Activated CD8-positive, alpha-beta memory T cell treated with anti-CD3 and anti-CD28 coated beads for 36 hours (primary cell): ENCODE results near the gene SPCS1. TPM values are rescaled to one million over a fixed set of nuclear protein-coding genes. Genes with fewer than 3 reads are reported as not detected.

ENCODE experiments used
- CTCF ChIA-PET: fragments of 350-600 bp; sonication (Branson Sonifier 250); formaldehyde crosslinking; loops from one replicate; lab custom pipeline; 2021; ENCODE audit warnings: antibody characterized with exemption; lab: Charles Lee
- POLR2A ChIA-PET: fragments of 350-600 bp; sonication (Branson Sonifier 250); formaldehyde crosslinking; loops from one replicate; lab custom pipeline; 2021; ENCODE audit warnings: antibody characterized with exemption; lab: Charles Lee
- total RNA-seq, 2 experiments: library from RNA; stranded (reverse); gene quantifications; one replicate each; pipeline ENCODE4 v1.2.3, GENCODE V29; 2021

Gene SPCS1
- total RNA-seq, 2 experiments from 2014 or later, result 148 to 154 TPM

DNA sequence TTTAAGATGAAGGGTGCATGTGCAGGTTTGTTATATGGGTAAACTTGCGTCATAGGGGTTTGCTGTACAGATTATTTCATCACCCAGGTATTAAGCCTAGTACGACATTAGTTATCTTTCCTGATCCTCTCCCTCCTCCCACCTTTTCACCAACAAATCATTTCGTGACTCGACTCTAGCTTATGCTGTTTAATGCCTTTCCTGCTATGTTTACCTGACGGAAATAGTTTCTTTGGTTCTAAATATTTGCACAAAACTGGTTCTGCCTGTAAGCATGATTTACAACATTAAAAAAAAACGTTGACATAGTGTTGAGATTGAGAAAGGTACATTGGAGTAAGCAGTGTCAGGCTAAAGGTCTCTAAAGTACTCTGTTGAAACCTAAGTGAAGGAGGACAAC is 17.6 kb upstream of the SPCS1 start:
- ChIA-PET CTCF (interaction anchor here (1.4 kb wide), 1 partner anchor 17 kb away, joined by 3 read pairs; no protein-coding TSS in a partner anchor), POLR2A (no interaction called here)

- ChIA-PET CTCF (no interaction called here), POLR2A (interaction anchor here (1.7 kb wide), 1 partner anchor 16 kb away, joined by 7 read pairs; the partner anchor contains the start of gene GLT8D1)
Observed at GRCh38 chr3:52689151-52689550, 16.8 kb upstream of the SPCS1 start.

- ChIA-PET POLR2A (no interaction called here), CTCF (interaction anchor here (0.6 kb wide), 1 partner anchor 353 kb away, joined by 3 read pairs; no protein-coding TSS in a partner anchor)
Observed at GRCh38 chr3:52690560-52690959, 15.3 kb upstream of the SPCS1 start.

DNA sequence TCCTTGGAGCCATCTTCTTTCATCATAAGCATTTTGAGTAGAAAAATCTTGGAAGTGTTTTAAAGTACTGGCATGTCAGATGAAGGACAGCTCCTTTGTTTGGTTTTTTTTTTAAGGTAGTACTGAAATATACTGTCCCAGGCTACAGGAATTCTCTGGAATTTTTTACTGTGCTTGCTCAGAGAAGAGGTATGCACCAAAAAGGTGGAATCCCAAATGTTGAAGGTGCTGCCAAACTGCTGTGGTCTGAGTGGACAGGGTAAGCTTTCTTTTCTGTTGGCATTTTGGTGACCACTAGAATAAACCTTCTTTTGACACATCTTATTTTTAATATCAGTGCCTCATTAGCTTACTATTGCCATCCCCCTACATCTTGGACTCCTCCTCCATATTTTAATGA is 12.8 kb upstream of the SPCS1 start:
- CTCF ChIA-PET, result interaction anchor here (0.8 to 1.1 kb wide), 2 partner anchors 36 to 341 kb away, joined by 3 read pairs; no protein-coding TSS in a partner anchor

DNA sequence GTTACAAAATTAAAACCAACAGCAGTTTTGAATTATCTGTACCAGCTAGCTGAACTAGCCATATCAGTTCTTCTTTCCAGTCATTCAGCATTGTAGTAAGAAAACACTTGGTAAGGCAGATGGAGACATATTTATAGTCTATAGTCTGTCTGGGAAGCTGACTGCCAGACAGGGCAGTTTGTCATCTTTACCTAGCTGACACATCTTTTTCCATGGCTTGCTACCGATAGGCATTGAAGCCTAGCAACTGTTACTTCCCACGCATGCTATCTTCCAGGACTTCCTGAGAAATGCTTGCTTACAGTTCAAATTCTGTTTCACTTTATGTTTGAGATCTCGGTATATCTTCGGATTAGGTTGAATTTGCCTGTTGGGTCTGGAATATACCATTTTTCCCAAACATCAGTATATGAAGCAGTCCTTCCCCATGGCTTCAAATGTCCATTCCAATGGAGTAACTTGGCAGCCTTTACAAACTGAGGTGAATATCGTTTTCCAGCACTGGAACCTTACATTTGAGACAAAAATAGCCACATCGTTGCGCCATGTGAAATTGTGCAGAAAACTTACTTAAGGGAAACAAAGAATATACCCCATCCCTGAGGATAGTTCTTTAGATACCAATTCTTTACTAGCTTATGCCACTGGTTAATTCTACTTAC is 11.2 kb upstream of the SPCS1 start:
- ChIA-PET POLR2A (no interaction called here), CTCF (no interaction called here)

More for the DNA sequence above, 12.8 kb upstream of the SPCS1 start:
- POLR2A ChIA-PET, result interaction anchor here (0.6 to 1.0 kb wide), 4 partner anchors 10 to 131 kb away, joined by 3 read pairs; no protein-coding TSS in a partner anchor

DNA sequence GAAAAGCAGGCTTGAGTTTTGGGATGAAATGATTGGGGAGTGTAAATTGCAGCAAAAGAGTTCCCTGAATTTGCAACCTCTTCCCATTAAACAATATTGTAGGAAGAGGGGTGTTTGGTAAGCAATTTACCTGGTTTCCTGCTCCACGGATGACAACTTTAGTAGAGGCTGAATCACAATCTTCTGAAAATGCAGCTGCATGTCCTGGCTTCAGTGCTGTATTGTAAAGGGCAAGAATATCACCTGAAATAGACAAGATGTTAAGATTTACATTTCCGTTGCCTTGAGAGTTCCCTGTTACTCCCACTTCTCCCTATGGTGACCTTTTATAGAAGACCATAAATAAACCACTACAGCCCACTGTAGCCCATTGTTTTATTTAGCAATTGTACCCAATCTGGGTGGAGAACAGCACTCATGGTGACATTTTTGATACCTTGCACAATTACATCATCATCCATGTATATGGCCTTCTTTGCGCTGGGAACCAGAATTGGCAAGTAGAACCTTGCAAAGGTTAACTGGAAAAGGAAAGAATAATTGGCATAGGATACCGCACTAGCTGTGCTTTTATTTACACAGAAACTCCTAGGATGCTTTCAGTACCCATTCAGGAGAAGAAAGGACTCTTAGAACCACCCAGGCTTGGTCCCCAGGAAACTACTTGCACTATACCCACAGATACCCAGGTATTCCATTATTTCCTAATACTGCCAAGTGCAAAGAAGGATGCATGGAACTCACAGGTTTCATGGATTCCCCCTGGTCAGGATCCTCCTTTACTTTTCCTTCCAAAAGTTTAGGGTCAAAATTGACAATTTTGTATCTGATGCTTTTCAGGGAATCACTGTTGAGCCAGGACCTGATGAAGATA is 9.9 kb upstream of the SPCS1 start:
- ChIA-PET POLR2A (no interaction called here), CTCF (no interaction called here)

DNA sequence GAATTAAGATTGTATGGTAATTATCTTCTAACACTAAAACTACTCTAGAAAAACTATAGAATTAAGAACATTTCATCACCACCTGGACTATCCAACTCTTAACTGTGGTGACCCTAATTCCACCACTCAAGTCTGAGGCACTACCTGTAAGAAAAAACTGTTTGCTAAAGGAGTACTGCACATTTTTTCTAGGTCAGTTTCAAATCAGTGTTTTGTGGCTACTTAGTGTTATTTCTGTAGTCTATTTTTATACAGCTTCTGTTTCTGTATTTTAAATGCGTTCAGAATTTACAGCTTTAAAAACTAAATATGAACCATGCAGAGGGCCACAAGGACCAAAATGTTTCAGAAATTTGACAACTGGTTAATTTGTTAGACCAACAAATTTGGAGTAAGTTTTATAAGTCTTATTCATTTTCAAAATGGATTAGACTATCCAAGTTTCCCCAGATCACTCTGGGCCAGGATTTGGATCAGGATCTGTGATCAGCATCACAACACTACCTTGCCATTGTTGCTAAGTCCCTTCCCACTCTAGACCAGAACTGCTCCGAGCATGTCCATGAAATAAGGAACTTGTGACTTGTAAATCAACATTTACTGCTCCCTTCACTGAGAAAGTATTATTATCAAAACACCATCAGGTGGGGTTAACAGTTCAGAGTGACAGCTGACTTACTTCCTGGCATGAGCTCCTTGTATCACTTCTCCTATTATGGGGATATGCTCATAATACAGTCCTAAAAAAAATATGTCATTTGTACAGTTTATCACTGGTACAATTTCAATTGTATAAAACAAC is 8.9 kb upstream of the SPCS1 start:
- POLR2A ChIA-PET, result no interaction called here
- CTCF ChIA-PET, result no interaction called here

DNA sequence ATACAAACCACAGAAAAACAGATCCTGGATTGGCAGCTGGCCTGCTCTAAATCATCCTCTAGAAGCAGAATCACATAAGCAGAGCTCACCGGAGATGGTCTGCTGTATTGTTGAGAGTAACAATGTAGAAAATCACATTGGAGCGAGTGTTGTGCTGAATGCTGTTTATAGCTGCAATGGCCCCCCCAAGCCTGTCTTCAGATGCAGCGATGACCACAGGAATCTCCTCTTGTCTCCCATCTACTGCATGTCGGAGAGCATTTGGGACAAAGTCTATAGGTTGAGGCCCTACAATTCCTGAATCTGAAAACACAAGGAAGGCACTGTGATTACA is 8.3 kb upstream of the SPCS1 start:
- ChIA-PET CTCF (no interaction called here), POLR2A (no interaction called here)

- POLR2A ChIA-PET, result interaction anchor here (0.6 kb wide), 1 partner anchor 194 kb away, joined by 4 read pairs; no protein-coding TSS in a partner anchor
- CTCF ChIA-PET, result no interaction called here
Observed at GRCh38 chr3:52703341-52703740, 2.6 kb upstream of the SPCS1 start.

DNA sequence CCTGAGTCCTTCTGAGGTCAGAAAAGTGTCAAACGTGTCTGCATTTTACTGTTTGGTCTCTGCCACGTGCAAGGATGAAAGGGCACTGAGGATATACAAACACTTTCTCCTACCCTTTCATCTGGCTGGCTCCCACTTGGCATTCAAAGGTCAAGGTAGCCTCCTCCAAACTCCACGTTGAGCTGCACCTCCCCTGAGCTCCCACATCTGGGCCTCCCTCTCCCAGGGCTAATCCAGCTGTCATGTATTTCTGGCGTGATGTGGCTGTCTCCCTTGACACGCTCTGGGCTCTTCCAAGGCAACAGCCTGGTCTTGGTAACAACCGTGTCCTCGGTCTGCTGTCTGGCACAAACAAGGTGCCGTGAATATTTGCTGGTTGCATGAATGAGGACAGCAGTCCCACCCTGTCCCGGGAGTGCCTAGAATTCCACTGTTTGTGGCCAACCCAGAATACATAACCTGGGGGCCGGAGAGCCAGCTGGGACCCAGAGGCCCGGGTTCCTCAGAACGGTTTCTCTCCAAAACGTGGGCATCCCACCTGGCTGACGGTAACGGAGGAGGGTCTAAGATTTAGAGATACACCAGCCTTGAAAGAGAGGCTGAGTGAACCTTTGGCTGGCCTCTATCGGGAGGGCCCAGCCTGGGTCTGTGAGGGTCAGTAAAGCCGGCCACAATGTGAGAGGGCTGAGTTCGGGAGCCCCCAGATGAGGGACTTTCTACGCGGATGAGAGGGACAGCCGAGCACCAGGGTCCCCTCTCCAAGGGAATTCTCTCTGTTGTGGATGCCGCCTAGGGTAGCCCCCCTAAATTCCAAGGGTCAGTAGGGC is 1.1 kb upstream of the SPCS1 start:
- POLR2A ChIA-PET, result interaction anchor here (0.6 to 1.3 kb wide), 3 partner anchors 12 to 169 kb away, joined by 3 to 7 read pairs (median 3); partner anchors contain the start of gene UQCC5
- CTCF ChIA-PET, result interaction anchor here (0.9 to 1.0 kb wide), 2 partner anchors 17 to 24 kb away, joined by 3 read pairs; no protein-coding TSS in a partner anchor

DNA sequence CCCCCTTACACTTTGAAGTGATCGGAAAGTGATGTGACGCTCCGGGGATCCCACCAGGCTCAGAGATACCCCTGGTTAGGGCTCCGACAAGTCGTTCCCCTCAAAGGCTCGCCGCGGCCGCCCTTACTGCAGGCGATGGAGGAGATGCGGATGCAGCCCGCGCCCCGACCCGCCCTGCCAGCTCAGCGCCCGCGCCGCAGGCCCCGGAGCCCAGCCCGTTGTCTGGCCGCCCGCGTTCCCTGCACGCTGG is 543 bp upstream of the SPCS1 start:
- ChIA-PET POLR2A (interaction anchor here (0.6 to 1.3 kb wide), 4 partner anchors 13 to 192 kb away, joined by 3 to 7 read pairs (median 4); partner anchors contain the start of genes STIMATE and UQCC5), CTCF (interaction anchor here (0.9 to 1.0 kb wide), 2 partner anchors 17 to 24 kb away, joined by 3 read pairs; no protein-coding TSS in a partner anchor)

- CTCF ChIA-PET, result no interaction called here
- POLR2A ChIA-PET, result no interaction called here
Observed at GRCh38 chr3:52707585-52707984, 1.7 kb downstream of the SPCS1 start.

DNA sequence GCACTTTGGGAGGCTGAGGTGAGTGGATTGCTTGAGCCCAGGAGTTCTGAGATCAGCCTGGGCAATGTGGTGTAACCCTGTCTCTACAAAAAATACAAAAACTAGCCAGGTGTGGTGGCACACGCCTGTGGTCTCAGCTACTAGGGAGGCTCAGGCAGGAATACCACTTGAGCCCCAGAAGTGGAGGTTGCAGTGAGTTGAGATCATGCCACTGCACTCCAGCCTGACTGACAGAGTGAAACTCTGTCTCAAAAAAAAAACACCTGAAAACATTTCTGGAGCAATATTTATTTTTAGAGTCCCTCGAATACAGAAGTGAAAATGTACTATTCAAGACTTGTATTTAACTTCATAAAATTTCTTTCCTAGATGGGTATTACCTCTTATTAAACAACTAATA is 4.6 kb downstream of the SPCS1 start:
- CTCF ChIA-PET, result no interaction called here
- POLR2A ChIA-PET, result no interaction called here

DNA sequence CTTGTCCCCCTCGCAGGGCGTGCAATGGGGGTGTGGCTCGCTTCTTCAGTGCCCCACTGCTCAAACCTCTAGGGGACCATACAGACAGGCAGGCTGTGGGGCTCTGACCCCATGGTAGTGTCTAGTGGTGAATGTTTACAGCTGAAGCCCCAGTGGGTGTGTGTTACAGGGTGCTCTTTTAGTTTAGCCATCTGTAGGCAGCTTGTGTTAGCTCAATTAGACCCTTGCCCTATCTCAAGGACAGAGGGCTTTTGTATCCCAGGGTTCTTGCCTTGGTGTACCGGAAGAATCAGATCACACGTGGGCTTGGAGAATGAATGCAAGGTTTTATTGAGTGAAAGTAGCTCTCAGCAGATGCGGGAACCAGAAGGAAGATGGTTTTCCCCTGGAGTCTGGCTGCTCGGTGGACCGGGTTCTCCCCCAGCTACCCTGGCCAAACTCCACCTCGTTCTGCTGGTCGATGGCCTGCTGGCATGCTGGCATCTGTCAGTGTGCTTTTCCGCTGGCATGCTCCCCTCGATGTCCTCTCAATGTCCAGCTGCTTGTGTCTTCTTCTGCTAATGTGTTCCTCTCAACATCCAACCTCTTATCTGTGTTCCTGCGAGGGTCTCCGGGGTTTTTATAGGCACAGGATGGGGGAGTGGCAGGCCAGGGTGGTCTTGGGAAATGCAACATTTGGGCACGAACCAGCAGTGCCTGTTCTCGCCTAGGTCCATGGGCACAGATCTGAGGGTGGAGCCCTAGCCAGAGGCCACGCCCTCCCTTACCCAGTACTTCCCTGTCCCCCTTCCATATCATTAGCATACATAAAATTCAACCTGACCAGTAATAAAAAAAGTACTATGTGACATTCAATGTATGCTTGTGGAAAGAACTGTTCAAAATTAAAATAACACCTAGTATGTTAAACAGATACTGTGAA is 6.6 kb downstream of the SPCS1 start:
- POLR2A ChIA-PET, result no interaction called here
- CTCF ChIA-PET, result no interaction called here

GRCh38 chr3:52714335-52715302 is 8.7 kb downstream of the SPCS1 start:
- ChIA-PET CTCF (interaction anchor here (1.0 kb wide), 1 partner anchor 13 kb away, joined by 3 read pairs; no protein-coding TSS in a partner anchor), POLR2A (no interaction called here)

- ChIA-PET CTCF (no interaction called here), POLR2A (no interaction called here)
Observed at GRCh38 chr3:52715714-52716305, 9.9 kb downstream of the SPCS1 start.
